Right kidney (tissue), 1 donor: ENCODE data around the gene TRIP10.

ENCODE experiments used
- DNase-seq: peaks from one replicate; pipeline ENCODE4 v3.0.0-alpha.2; 2016

TRIP10 gene

GRCh38 chr19:6710273-6711077 is 29.0 kb upstream of the TRIP10 start:
- DNase-seq: no peak

GRCh38 chr19:6711078-6711361 is 28.5 kb upstream of the TRIP10 start:
- DNase-seq: no peak

GRCh38 chr19:6711605-6712004 is 27.9 kb upstream of the TRIP10 start:
- DNase-seq: no peak

GRCh38 chr19:6712231-6712630 is 27.2 kb upstream of the TRIP10 start:
- no peak for DNase-seq

- DNase-seq: no peak
These were observed 26.5 kb upstream of the TRIP10 start for GRCh38 chr19:6712692-6713670.

- no peak for DNase-seq
These were observed 25.4 kb upstream of the TRIP10 start for GRCh38 chr19:6713773-6714692.

- no peak for DNase-seq
These were observed 24.5 kb upstream of the TRIP10 start for GRCh38 chr19:6714749-6715555.

- DNase-seq: no peak
These were observed 22.9 kb upstream of the TRIP10 start for GRCh38 chr19:6716610-6716970.

- DNase-seq: no peak
These were observed 22.4 kb upstream of the TRIP10 start for GRCh38 chr19:6717036-6717435.

- no peak for DNase-seq
These were observed 22.0 kb upstream of the TRIP10 start for GRCh38 chr19:6717441-6717971.

GRCh38 chr19:6718111-6718740 is 21.3 kb upstream of the TRIP10 start:
- no peak for DNase-seq

GRCh38 chr19:6718741-6719539 is 20.5 kb upstream of the TRIP10 start:
- no peak for DNase-seq

- DNase-seq: no peak
These were observed 20.0 kb upstream of the TRIP10 start for GRCh38 chr19:6719540-6719861.

GRCh38 chr19:6719992-6720368 is 19.5 kb upstream of the TRIP10 start:
- DNase-seq: no peak

- no peak for DNase-seq
These were observed 18.9 kb upstream of the TRIP10 start, which contains the start of gene C3 for GRCh38 chr19:6720369-6721137. Gene C3 (minus strand): TSS chr19:6720650. CDS start chr19:6720589, 61 bp downstream.

GRCh38 chr19:6721138-6721474 is 18.4 kb upstream of the TRIP10 start:
- no peak for DNase-seq

- no peak for DNase-seq
These were observed 17.7 kb upstream of the TRIP10 start for GRCh38 chr19:6721773-6722172.

GRCh38 chr19:6723108-6723618 is 16.3 kb upstream of the TRIP10 start:
- no peak for DNase-seq

- no peak for DNase-seq
These were observed 15.7 kb upstream of the TRIP10 start for GRCh38 chr19:6723738-6724137.
